ENCODE measurements around the gene NAT9.
A peak's percentile ranks its signal among the peaks of the same experiment; 100 is the strongest.

NAT9 gene

DNA sequence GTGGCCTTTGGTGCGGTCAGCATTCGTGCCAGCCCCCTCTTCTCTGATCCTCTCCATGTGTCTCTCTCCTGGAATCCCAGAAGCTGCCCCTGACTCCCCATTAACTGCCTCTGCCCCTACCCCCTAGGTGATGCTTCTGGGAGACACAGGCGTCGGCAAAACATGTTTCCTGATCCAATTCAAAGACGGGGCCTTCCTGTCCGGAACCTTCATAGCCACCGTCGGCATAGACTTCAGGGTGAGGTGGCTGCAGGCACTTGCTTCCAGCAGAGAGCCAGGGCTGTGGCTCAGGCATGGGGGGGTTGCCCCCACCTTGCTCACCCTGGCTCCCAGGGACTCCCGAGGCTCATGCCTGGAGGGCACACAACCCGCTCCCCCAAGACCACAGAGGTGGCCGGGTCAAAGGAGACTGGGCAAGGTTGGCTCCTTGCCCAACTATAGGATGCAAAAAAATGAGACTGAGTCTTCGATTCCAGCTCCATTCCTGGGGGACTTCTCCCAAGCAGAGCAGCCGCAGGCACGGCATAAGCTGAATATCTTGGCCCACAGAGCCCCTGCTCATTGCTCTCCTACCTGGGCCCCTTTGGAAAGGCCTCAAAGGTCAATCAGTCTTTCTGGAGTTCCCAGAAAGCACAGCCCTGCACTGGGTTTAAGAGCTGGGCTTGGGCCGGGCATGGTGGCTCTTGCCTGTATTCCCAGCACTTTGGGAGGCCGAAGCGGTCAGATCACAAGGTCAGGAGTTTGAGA, 35.3 kb downstream of the NAT9 start:
- Histone ChIP-seq H3K27ac (ENCODE audit: low read length) (no peak overlapping the region), H3K4me1 (ENCODE audit: control insufficient read depth in 1 of 2, insufficient read depth in 2 of 2, low read length in 2 of 2) (peaks cover 10 to 36% of the 10 kb centered on the region in 2 donors), H3K9me3 (ENCODE audit: control insufficient read depth in 1 of 2, low read length in 2 of 2) (no peaks in the 10 kb centered on the region), H3K36me3 (ENCODE audit: control insufficient read depth in 1 of 2, insufficient read depth in 2 of 2, low read length in 2 of 2) (no peaks in the 10 kb centered on the region), H3K4me3 (ENCODE audit: low read depth in 1 of 2, low read length in 2 of 2) (no peak overlapping the region), H3K27me3 (ENCODE audit: low read depth, low read length) (peaks cover 25% of the 10 kb centered on the region)

GRCh38 chr17:74740173-74740572, 36.0 kb downstream of the NAT9 start:
- H3K4me1 ChIP-seq (ENCODE audit: control insufficient read depth in 1 of 2, insufficient read depth in 2 of 2, low read length in 2 of 2): peaks cover 10 to 36% of the 10 kb centered on the region in 2 donors
- peaks cover 25% of the 10 kb centered on the region for H3K27me3 ChIP-seq (ENCODE audit: low read depth, low read length)
- H3K27ac ChIP-seq (ENCODE audit: low read length): no peak overlapping the region
- H3K9me3 ChIP-seq (ENCODE audit: control insufficient read depth in 1 of 2, low read length in 2 of 2): no peaks in the 10 kb centered on the region
- no peaks in the 10 kb centered on the region for H3K36me3 ChIP-seq (ENCODE audit: control insufficient read depth in 1 of 2, insufficient read depth in 2 of 2, low read length in 2 of 2)
- H3K4me3 ChIP-seq (ENCODE audit: low read depth in 1 of 2, low read length in 2 of 2): no peak overlapping the region

DNA sequence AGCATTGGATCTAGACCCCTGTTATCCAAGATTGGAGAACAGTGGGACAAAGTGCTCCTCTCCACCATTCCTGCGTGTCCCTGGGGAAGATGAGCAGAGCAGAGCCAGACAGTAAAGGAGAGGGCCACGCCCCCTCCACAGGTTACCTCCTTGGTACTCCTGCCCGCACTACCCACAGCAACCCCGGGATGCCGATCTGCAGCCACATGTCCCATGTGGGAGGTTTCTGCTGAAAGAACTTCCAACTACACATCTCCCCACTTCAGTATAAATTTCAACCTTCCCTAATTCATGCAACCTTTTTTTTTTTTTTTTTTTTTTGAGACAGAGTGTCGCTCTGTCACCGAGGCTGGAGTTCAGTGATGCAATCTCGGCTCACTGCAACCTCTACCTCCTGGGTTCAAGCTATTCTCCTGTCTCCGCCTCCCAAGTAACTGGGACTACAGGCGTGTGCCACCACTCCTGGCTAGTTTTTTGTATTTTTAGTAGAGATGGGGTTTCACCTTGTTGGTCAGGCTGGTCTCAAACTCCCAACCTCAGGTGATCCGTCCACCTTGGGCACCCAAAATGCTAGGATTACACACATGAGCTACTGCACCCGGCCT, 36.8 kb downstream of the NAT9 start:
- Histone ChIP-seq H3K27me3 (ENCODE audit: low read depth, low read length) (peaks cover 25% of the 10 kb centered on the region), H3K4me3 (ENCODE audit: low read depth in 1 of 2, low read length in 2 of 2) (no peak overlapping the region), H3K36me3 (ENCODE audit: control insufficient read depth in 1 of 2, insufficient read depth in 2 of 2, low read length in 2 of 2) (no peaks in the 10 kb centered on the region), H3K27ac (ENCODE audit: low read length) (no peak overlapping the region), H3K4me1 (ENCODE audit: control insufficient read depth in 1 of 2, insufficient read depth in 2 of 2, low read length in 2 of 2) (peaks cover 10 to 29% of the 10 kb centered on the region in 2 donors), H3K9me3 (ENCODE audit: control insufficient read depth in 1 of 2, low read length in 2 of 2) (no peaks in the 10 kb centered on the region)

- peaks cover 25% of the 10 kb centered on the region for H3K27me3 ChIP-seq (ENCODE audit: low read depth, low read length)
- H3K27ac ChIP-seq (ENCODE audit: low read length): no peak overlapping the region
- no peaks in the 10 kb centered on the region for H3K36me3 ChIP-seq (ENCODE audit: control insufficient read depth in 1 of 2, insufficient read depth in 2 of 2, low read length in 2 of 2)
- H3K9me3 ChIP-seq (ENCODE audit: control insufficient read depth in 1 of 2, low read length in 2 of 2): no peaks in the 10 kb centered on the region
- H3K4me1 ChIP-seq (ENCODE audit: control insufficient read depth in 1 of 2, insufficient read depth in 2 of 2, low read length in 2 of 2): peaks cover 10 to 29% of the 10 kb centered on the region in 2 donors
- peak overlapping the region; percentile 9 to 54 for H3K4me3 ChIP-seq (ENCODE audit: low read depth in 1 of 2, low read length in 2 of 2)
Measured at GRCh38 chr17:74738051-74738996, 37.8 kb downstream of the NAT9 start.

GRCh38 chr17:74737299-74738050, 38.7 kb downstream of the NAT9 start:
- no peaks in the 10 kb centered on the region for H3K9me3 ChIP-seq (ENCODE audit: control insufficient read depth in 1 of 2, low read length in 2 of 2)
- H3K4me3 ChIP-seq (ENCODE audit: low read depth in 1 of 2, low read length in 2 of 2): peak overlapping the region; percentile 9 to 54
- no peaks in the 10 kb centered on the region for H3K36me3 ChIP-seq (ENCODE audit: control insufficient read depth in 1 of 2, insufficient read depth in 2 of 2, low read length in 2 of 2)
- peaks cover 25% of the 10 kb centered on the region for H3K27me3 ChIP-seq (ENCODE audit: low read depth, low read length)
- no peak overlapping the region for H3K27ac ChIP-seq (ENCODE audit: low read length)
- peaks cover 10 to 24% of the 10 kb centered on the region in 2 donors for H3K4me1 ChIP-seq (ENCODE audit: control insufficient read depth in 1 of 2, insufficient read depth in 2 of 2, low read length in 2 of 2)

DNA sequence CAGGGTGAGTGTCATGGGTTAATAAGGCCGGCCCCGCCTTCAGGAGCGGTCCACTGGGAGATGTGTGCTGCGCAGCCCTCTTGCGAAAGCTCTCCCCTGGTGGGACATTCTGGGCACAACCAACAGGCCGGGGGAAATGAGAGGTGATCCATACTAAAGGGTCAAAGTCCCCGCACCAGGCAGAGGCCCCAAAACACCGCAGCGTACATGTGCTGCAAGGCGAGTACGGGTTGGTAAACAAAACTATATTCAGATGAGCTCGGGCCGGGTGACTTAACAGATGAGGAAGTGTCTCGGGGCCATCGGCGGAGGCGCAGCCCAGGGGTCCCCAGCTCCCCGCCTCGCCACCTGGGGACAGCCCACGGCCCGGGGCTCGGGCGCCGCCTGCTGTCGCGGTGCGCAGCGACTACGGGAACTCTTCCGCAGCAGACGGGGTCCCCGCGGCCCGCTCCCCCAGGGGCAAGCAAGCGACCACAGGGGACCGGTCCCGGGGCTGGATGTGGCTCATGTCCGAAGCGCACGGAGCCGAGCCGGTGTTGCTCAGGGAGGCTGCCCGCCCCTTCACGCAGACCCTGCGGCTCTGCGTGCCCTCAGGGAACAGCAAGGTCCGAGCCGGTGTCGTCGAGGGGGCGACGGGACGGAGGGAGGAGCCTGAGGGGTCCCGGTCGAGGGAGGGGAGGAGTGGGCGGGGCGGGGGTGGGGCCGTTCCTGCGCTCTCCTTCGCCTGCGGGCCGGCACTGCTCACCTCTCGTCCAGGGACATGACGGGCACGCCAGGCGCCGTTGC, 39.4 kb downstream of the NAT9 start, which contains the start of gene RAB37:
RAB37 (plus strand) TSS at position 744 of the 786 bp plus-strand sequence; CDS start at position 761, 17 bp downstream.
- peaks cover 10 to 24% of the 10 kb centered on the region in 2 donors for H3K4me1 ChIP-seq (ENCODE audit: control insufficient read depth in 1 of 2, insufficient read depth in 2 of 2, low read length in 2 of 2)
- no peak within 1 kb of the TSS for H3K27ac ChIP-seq (ENCODE audit: low read length)
- H3K9me3 ChIP-seq (ENCODE audit: control insufficient read depth in 1 of 2, low read length in 2 of 2): no peaks in the 10 kb centered on the region
- no peaks in the 10 kb centered on the region for H3K36me3 ChIP-seq (ENCODE audit: control insufficient read depth in 1 of 2, insufficient read depth in 2 of 2, low read length in 2 of 2)
- peak within 1 kb of the TSS; percentile 9 to 54 for H3K4me3 ChIP-seq (ENCODE audit: low read depth in 1 of 2, low read length in 2 of 2)
- peaks cover 25% of the 10 kb centered on the region for H3K27me3 ChIP-seq (ENCODE audit: low read depth, low read length)

GRCh38 chr17:74734256-74734655, 41.9 kb downstream of the NAT9 start:
- no peak overlapping the region for H3K27ac ChIP-seq (ENCODE audit: low read length)
- no peak overlapping the region for H3K4me3 ChIP-seq (ENCODE audit: low read depth in 1 of 2, low read length in 2 of 2)
- H3K4me1 ChIP-seq (ENCODE audit: control insufficient read depth in 1 of 2, insufficient read depth in 2 of 2, low read length in 2 of 2): peaks cover 10 to 24% of the 10 kb centered on the region in 2 donors
- peaks cover 16% of the 10 kb centered on the region for H3K27me3 ChIP-seq (ENCODE audit: low read depth, low read length)
- H3K9me3 ChIP-seq (ENCODE audit: control insufficient read depth in 1 of 2, low read length in 2 of 2): no peaks in the 10 kb centered on the region
- no peaks in the 10 kb centered on the region for H3K36me3 ChIP-seq (ENCODE audit: control insufficient read depth in 1 of 2, insufficient read depth in 2 of 2, low read length in 2 of 2)

DNA sequence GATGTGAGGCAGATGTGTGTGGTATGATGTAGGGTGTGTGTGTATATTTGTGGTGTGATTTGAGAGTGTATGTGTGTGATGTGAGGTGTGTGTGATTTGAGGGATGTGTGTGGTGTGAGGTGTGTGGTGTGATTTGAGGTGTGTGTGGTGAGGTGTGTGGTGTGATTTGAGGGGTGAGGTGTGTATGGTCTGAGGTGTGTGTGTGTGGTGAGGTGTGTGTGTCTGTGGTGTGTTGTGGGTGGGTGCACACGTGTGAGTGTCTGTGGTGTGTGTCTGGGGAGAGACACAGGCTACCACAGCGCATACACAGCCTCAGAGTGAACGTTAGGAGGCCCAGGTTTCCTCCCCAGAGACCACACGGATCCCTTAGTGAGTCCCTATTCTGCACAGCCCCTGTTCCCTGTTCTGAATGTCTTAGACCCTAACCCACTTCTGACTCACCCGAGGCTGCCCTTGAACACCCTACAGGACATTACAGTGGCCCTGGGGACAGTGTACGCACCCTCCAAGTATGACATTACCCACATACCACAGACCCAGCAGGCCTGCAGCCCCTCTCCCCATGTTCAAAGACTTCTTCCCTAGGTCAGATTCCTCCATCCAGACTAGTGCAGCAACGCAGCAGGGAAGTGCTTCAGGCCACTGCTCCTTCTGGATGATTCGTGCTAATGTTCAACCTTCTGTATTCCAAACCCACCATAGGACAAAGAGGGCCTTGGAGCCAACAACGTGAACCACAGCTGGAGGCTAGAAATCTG, 42.6 kb downstream of the NAT9 start:
- H3K36me3 ChIP-seq (ENCODE audit: control insufficient read depth in 1 of 2, insufficient read depth in 2 of 2, low read length in 2 of 2): no peaks in the 10 kb centered on the region
- no peak overlapping the region for H3K4me3 ChIP-seq (ENCODE audit: low read depth in 1 of 2, low read length in 2 of 2)
- peaks cover 9% of the 10 kb centered on the region for H3K27me3 ChIP-seq (ENCODE audit: low read depth, low read length)
- H3K9me3 ChIP-seq (ENCODE audit: control insufficient read depth in 1 of 2, low read length in 2 of 2): no peaks in the 10 kb centered on the region
- H3K27ac ChIP-seq (ENCODE audit: low read length): no peak overlapping the region
- peaks cover 10 to 23% of the 10 kb centered on the region in 2 donors for H3K4me1 ChIP-seq (ENCODE audit: control insufficient read depth in 1 of 2, insufficient read depth in 2 of 2, low read length in 2 of 2)

DNA sequence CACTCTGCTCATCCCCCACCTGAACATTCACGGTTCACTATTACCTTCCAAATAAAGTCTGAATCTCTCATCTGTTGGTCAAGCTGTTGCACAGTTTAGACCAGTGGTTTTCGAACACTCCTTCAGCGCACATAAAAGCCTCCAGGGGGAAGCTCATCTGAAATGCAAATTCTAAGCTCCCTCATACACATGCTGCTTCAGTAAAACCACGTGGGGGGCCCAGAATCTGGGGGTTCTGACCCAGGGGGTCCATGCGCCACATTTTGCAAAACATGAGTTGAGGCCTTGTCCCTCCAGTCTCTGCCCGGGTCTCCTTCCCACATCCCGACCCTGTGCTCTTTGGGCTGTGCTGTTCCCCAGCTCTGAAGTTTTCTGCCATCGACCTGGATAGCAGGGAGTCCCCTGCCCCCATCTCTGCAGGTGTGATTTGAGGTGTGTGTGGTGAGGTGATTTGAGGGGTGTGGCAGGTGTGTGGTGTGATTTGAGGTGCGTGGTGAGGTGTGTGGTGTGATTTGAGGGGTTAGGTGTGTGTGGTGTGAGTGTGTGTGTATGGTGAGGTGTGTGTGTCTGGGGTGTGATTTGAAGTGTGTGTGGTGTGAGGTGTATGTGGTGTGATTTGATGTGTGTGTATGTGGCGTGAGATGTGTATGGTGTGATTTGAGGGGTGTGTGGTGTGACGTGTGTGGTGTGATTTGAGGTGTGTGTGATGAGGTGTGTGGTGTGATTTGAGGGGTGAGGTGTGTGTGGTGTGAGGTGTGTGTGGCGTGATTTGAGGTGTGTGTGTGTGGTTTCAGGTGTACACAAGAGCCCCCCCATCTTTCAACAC, 43.9 kb downstream of the NAT9 start:
- H3K4me1 ChIP-seq (ENCODE audit: control insufficient read depth in 1 of 2, insufficient read depth in 2 of 2, low read length in 2 of 2): peaks cover 0 to 10% of the 10 kb centered on the region in 2 donors
- no peak overlapping the region for H3K4me3 ChIP-seq (ENCODE audit: low read depth in 1 of 2, low read length in 2 of 2)
- no peaks in the 10 kb centered on the region for H3K9me3 ChIP-seq (ENCODE audit: control insufficient read depth in 1 of 2, low read length in 2 of 2)
- no peaks in the 10 kb centered on the region for H3K27me3 ChIP-seq (ENCODE audit: low read depth, low read length)
- no peaks in the 10 kb centered on the region for H3K36me3 ChIP-seq (ENCODE audit: control insufficient read depth in 1 of 2, insufficient read depth in 2 of 2, low read length in 2 of 2)
- H3K27ac ChIP-seq (ENCODE audit: low read length): no peak overlapping the region

All from muscle layer of duodenum (tissue), 2 donors.